ENCODE data around the gene SHKBP1. TPM values are rescaled to one million over a fixed set of nuclear protein-coding genes. Genes with fewer than 3 reads are reported as not detected.

SHKBP1 gene
- total RNA-seq, 1 experiment from 2014 or later: 43.0 TPM

DNA sequence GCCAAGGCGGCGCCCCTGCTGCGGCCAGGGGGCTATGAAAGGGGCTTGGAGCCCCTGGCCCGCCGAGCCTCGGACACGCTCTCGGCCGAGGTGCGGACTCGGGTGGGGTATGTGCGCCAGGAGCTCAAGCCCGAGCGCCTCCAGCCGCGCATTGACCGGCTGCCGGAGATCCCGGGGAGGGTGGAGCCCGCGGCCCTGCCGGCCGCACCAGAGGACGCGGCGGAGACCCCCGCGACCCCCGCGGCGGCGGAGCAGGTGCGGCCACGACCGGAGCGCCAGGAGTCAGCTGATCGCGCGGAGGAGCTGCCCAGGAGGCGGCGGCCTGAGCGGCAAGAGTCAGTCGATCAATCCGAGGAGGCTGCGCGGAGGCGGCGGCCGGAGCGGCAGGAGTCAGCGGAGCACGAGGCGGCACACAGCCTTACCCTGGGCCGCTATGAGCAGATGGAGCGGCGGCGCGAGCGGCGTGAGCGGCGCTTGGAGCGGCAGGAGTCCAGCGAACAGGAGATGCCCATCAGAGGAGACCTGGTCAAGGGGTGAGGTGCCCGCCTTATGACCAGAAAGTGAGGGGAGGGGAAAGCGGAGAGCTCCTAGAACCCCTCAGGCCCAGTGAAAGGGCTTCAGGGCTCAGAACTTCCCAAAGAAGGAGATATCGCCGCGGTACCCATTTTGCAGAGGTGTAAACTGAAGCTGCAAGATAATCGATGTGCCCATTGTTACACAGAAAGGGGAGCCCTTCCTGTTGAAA is 8.8 kb upstream of the SHKBP1 start:
- DNase-seq (no peak), ATAC-seq (no peak)
- H3K9me2 ChIP-seq (replicated peaks; ENCODE audit: low read length): no peaks in the 10 kb centered on the region
- no peaks in the 10 kb centered on the region for H3K27me3 ChIP-seq (ENCODE audit: low read length)
- H3K9me3 ChIP-seq (ENCODE audit: low read length): no peaks in the 10 kb centered on the region
- no peak overlapping the region for H3K4me2 ChIP-seq (ENCODE audit: low read length)
- H3K36me3 ChIP-seq (ENCODE audit: low read depth, low read length): no peaks in the 10 kb centered on the region
- TF ChIP-seq, protein P1, sequence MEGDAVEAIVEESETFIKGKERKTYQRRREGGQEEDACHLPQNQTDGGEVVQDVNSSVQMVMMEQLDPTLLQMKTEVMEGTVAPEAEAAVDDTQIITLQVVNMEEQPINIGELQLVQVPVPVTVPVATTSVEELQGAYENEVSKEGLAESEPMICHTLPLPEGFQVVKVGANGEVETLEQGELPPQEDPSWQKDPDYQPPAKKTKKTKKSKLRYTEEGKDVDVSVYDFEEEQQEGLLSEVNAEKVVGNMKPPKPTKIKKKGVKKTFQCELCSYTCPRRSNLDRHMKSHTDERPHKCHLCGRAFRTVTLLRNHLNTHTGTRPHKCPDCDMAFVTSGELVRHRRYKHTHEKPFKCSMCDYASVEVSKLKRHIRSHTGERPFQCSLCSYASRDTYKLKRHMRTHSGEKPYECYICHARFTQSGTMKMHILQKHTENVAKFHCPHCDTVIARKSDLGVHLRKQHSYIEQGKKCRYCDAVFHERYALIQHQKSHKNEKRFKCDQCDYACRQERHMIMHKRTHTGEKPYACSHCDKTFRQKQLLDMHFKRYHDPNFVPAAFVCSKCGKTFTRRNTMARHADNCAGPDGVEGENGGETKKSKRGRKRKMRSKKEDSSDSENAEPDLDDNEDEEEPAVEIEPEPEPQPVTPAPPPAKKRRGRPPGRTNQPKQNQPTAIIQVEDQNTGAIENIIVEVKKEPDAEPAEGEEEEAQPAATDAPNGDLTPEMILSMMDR (conservative IDR thresholded peaks at IDR 0.05; ENCODE audit: low read depth, low read length): no peak
- TF ChIP-seq EZH2phosphoT487 (IDR thresholded peaks at IDR 0.05; ENCODE audit: borderline replicate concordance, low read length) (no peak), EZH2 (IDR thresholded peaks at IDR 0.05; ENCODE audit: low read length, unreplicated experiment) (no peak)
- ChIA-PET CTCF (no interaction called here), POLR2A (ENCODE audit: unreplicated experiment) (no interaction called here)
- H3K4me1 ChIP-seq (ENCODE audit: insufficient read depth, low read length): peaks cover 6% of the 10 kb centered on the region
- no peak overlapping the region for H3K27ac ChIP-seq (ENCODE audit: low read length)
- no peaks in the 10 kb centered on the region for H4K20me1 ChIP-seq (ENCODE audit: low read length)
- H3F3A ChIP-seq (ENCODE audit: low read length, unreplicated experiment): no peaks in the 10 kb centered on the region
- H2AFZ ChIP-seq (ENCODE audit: low read length): no peak overlapping the region
- intact Hi-C loops (cut with micrococcal nuclease): no loop called here
- no peak overlapping the region for H3K9ac ChIP-seq (ENCODE audit: low read length)
- no TSS peak for BruUV-seq (replicated peaks)
- no peak overlapping the region for H3K4me3 ChIP-seq (ENCODE audit: low read length)
- H3K79me2 ChIP-seq (ENCODE audit: low read length): no peaks in the 10 kb centered on the region

DNA sequence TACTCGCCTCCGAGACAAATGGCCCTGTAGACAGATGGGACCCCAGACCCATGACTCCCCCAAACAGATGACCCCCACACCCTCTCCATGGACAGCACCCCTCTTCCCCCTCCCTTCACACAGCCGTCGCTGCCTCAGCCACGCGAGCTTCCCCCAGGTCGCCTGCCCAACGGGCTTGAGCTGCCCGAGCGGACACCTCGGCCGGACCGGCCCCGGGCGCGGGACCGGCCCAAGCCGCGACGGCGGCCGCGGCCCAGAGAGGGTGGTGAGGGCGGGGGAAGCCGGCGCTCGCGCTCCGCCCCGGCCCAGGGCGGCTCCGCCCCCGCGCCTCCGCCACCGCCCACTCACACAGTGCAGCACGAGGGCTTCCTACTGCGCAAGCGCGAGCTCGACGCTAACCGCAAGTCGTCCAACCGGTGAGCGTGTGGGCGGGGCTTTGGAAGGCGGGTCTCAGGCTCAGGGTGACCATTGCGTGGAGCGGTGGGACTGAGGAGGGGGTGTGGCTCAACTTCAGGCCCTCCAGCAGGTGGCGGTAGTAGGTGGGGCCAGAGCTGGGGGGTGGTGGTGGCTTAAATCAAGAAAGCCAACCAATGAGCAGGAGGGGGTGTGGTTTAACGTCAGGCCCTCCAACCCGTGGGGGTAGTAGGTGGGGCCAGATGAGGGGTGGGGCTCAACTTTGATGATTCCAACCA is 6.2 kb upstream of the SHKBP1 start:
- peaks cover 6% of the 10 kb centered on the region for H3K4me1 ChIP-seq (ENCODE audit: insufficient read depth, low read length)
- no peaks in the 10 kb centered on the region for H3K27me3 ChIP-seq (ENCODE audit: low read length)
- peak overlapping the region; percentile 71 for H3K4me3 ChIP-seq (ENCODE audit: low read length)
- no peak for TF ChIP-seq EZH2 (IDR thresholded peaks at IDR 0.05; ENCODE audit: low read length, unreplicated experiment)
- no peak for TF ChIP-seq EZH2phosphoT487 (IDR thresholded peaks at IDR 0.05; ENCODE audit: borderline replicate concordance, low read length)
- TF ChIP-seq, protein P1 (conservative IDR thresholded peaks at IDR 0.05; ENCODE audit: low read depth, low read length): no peak
- intact Hi-C loops (cut with micrococcal nuclease): no loop called here
- no TSS peak for BruUV-seq (replicated peaks)
- ATAC-seq: peak; percentile 93
- ChIA-PET CTCF (interaction anchor here (0.5 kb wide), 1 partner anchor 21 kb away, joined by 3 read pairs; no protein-coding TSS in a partner anchor), POLR2A (ENCODE audit: unreplicated experiment) (interaction anchor here (0.7 kb wide), 1 partner anchor 137 kb away, joined by 19 read pairs; no protein-coding TSS in a partner anchor)
- peak overlapping the region; percentile 93 for H2AFZ ChIP-seq (ENCODE audit: low read length)
- no peaks in the 10 kb centered on the region for H3K36me3 ChIP-seq (ENCODE audit: low read depth, low read length)
- DNase-seq: peak; percentile 98
- H4K20me1 ChIP-seq (ENCODE audit: low read length): no peaks in the 10 kb centered on the region
- no peaks in the 10 kb centered on the region for H3K9me3 ChIP-seq (ENCODE audit: low read length)
- peak overlapping the region; percentile 77 for H3K9ac ChIP-seq (ENCODE audit: low read length)
- H3K27ac ChIP-seq (ENCODE audit: low read length): peak overlapping the region; percentile 54; the same call in 1 of the 2 replicates
- H3K9me2 ChIP-seq (replicated peaks; ENCODE audit: low read length): no peaks in the 10 kb centered on the region
- no peaks in the 10 kb centered on the region for H3F3A ChIP-seq (ENCODE audit: low read length, unreplicated experiment)
- H3K4me2 ChIP-seq (ENCODE audit: low read length): peak overlapping the region; percentile 98
- H3K79me2 ChIP-seq (ENCODE audit: low read length): no peaks in the 10 kb centered on the region

All from PC-3 (cell line).